Measurements from ENCODE around the gene GPRASP1. TPM values are rescaled to one million over a fixed set of nuclear protein-coding genes. Genes with fewer than 3 reads are reported as not detected.

GPRASP1 gene, protein sequence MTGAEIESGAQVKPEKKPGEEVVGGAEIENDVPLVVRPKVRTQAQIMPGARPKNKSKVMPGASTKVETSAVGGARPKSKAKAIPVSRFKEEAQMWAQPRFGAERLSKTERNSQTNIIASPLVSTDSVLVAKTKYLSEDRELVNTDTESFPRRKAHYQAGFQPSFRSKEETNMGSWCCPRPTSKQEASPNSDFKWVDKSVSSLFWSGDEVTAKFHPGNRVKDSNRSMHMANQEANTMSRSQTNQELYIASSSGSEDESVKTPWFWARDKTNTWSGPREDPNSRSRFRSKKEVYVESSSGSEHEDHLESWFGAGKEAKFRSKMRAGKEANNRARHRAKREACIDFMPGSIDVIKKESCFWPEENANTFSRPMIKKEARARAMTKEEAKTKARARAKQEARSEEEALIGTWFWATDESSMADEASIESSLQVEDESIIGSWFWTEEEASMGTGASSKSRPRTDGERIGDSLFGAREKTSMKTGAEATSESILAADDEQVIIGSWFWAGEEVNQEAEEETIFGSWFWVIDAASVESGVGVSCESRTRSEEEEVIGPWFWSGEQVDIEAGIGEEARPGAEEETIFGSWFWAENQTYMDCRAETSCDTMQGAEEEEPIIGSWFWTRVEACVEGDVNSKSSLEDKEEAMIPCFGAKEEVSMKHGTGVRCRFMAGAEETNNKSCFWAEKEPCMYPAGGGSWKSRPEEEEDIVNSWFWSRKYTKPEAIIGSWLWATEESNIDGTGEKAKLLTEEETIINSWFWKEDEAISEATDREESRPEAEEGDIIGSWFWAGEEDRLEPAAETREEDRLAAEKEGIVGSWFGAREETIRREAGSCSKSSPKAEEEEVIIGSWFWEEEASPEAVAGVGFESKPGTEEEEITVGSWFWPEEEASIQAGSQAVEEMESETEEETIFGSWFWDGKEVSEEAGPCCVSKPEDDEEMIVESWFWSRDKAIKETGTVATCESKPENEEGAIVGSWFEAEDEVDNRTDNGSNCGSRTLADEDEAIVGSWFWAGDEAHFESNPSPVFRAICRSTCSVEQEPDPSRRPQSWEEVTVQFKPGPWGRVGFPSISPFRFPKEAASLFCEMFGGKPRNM (N-terminal part only)
- 0.29 and 0.98 TPM in 2 replicates for total RNA-seq

DNA sequence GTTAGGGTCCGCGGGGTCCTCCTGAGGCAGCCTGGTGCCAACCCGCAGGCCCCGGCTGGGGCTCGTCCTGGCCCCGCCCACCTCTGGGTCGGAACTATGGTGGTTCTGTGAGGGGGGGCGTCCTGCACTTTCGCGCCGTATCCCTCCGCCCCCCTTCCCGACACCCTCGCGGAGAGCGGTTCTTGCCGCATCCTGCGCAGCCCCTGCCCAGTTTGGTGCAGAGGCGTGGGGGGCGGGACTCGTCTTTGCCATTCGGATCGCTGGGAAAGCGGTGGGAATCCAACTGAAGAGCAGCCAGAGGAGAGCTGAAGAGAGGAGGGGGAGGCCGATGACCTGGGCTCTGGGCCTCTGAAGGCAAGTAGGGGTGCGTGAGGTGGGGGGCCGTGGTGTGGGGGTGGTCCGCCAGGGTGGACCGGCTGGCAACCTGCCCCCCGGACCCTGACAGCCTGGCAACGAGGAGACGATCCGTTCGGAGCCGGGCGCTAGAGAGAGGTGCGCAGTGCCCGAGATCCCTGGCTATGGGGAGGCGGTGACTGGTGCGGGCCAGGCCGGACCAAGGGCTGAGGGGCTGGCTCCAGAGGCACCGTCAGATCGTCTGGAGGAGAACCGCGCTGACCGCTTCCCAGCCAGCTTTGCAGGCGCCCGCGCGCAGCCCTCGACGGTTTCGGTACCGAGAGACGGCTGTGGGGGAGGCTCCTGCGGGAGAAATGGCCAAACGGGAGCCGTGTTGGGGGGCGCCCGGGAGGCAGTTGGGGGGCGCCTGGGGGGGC lies at the start of gene GPRASP1:
TSS of gene GPRASP1 (plus strand) at position 242 of the 770 bp plus-strand sequence. CDS start 2,431 bp downstream, outside the sequence.
- no peak for TF ChIP-seq CTCF (conservative IDR thresholded peaks at IDR 0.05; ENCODE audit: low read depth, low read length)
- H3K4me3 ChIP-seq (ENCODE audit: low read depth, low read length), result peak within 1 kb of the TSS; percentile 53
- DNase-seq (ENCODE audit: low read depth), result no peak

GRCh38 chrX:102604327-102604726 lies 47.0 kb upstream of the GPRASP1 start:
- TF ChIP-seq CTCF (conservative IDR thresholded peaks at IDR 0.05; ENCODE audit: low read depth, low read length), result no peak
- DNase-seq (ENCODE audit: low read depth), result no peak
- H3K4me3 ChIP-seq (ENCODE audit: low read depth, low read length), result no peak overlapping the region

GRCh38 chrX:102606115-102606514 lies 45.2 kb upstream of the GPRASP1 start:
- no peak overlapping the region for H3K4me3 ChIP-seq (ENCODE audit: low read depth, low read length)
- no peak for DNase-seq (ENCODE audit: low read depth)
- no peak for TF ChIP-seq CTCF (conservative IDR thresholded peaks at IDR 0.05; ENCODE audit: low read depth, low read length)

- no peak overlapping the region for H3K4me3 ChIP-seq (ENCODE audit: low read depth, low read length)
- no peak for TF ChIP-seq CTCF (conservative IDR thresholded peaks at IDR 0.05; ENCODE audit: low read depth, low read length)
- no peak for DNase-seq (ENCODE audit: low read depth)
Measured at GRCh38 chrX:102610905-102611304, 40.4 kb upstream of the GPRASP1 start.

DNA sequence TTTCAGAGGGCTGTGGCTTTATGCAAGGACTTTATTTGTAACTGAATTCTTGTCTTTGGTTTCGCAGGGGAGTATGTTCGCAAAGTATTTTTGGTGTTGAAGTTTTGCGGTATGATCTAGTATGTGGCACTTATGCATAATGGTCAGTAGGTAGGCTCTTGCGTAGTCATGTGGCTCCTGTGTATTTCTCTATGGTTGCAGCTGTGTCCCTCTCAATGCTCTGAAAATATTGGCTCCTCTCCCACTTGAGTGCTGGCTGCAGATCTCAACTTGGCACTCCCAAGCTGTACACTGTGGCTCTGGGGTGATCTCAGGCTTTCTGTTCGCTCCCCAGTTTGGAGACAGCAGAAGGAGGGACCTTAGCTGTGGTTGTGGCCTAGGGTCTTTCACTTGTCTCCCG lies 27.2 kb upstream of the GPRASP1 start:
- TF ChIP-seq CTCF (conservative IDR thresholded peaks at IDR 0.05; ENCODE audit: low read depth, low read length), result no peak
- H3K4me3 ChIP-seq (ENCODE audit: low read depth, low read length), result no peak overlapping the region
- no peak for DNase-seq (ENCODE audit: low read depth)

DNA sequence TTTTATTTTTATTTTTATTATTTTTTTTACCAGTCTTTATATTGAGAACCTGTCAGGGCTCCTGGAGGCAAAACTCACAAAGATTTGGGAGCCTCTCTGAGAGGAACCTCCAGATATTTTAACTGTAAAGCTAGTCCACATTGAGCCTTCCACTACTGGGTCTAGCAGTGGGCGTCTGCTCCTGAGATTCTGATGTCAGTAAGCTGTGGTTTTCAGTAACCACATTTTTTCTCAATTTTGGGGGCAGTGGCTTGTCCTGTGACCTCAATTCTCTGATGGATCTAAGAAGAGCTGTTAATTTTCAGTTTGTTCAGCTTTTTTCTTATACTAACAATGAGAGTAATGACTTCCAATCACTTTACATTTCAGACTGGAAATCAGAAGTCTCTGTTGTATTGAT lies 23.6 kb upstream of the GPRASP1 start:
- DNase-seq (ENCODE audit: low read depth), result no peak
- no peak overlapping the region for H3K4me3 ChIP-seq (ENCODE audit: low read depth, low read length)
- no peak for TF ChIP-seq CTCF (conservative IDR thresholded peaks at IDR 0.05; ENCODE audit: low read depth, low read length)

All from epithelial cell of proximal tubule (primary cell).